NCI-H1105 treated with DMSO at 0.1 percent for 48 hours (cell line): ENCODE measurements around the gene WLS.
"Not testable (repeated sequence)": the region's sequence is repeated elsewhere in the genome, so short reads cannot be mapped to it uniquely, and the experiment has no call there.

ENCODE experiments used
- DNase-seq: peaks from one replicate; lab custom pipeline; 2025; lab: John Stamatoyannopoulos, UW

Gene WLS

GRCh38 chr1:68198752-68199151 is 33.6 kb downstream of the WLS start:
- DNase-seq = no peak

DNA sequence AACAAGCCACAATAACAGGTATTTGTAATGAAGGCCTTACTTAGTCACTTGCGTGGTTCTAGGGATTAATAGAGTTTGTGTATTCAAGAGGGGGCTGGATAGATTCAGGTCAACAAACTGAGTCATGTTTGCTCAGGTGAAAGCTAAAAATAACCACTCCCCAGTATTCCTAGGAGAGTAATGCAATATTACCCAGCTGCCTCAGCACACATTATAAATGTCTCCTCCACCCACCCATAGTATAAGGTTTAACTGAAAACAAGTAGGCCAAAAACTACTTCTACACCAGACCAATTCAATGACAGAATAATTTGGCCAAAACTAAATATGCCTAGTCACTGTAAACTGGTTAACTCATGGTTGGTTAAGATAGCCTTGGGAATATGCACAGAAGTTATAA is 34.4 kb downstream of the WLS start:
- DNase-seq = peak; percentile 75

DNA sequence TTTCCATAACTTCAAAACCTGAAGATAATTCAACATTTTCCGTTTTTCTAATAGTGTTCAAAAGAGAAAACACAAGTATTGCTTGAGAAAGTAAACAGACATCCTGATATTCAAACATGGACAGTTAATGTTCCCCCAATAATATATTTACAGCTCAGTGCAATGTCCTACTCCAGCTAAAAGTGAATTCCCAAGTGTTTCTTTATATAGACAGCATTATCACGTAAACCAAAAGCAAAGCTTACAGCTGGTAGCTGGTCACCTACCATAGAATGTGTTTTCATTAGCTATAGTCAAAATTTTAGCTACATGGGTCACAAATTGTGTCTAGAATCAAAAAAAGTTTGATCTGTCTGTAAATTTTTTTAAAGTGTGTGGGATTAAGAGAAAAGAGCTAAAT is 34.9 kb downstream of the WLS start:
- peak; percentile 44 for DNase-seq

- DNase-seq = no peak
Measured at GRCh38 chr1:68196676-68197075, 35.6 kb downstream of the WLS start.

DNA sequence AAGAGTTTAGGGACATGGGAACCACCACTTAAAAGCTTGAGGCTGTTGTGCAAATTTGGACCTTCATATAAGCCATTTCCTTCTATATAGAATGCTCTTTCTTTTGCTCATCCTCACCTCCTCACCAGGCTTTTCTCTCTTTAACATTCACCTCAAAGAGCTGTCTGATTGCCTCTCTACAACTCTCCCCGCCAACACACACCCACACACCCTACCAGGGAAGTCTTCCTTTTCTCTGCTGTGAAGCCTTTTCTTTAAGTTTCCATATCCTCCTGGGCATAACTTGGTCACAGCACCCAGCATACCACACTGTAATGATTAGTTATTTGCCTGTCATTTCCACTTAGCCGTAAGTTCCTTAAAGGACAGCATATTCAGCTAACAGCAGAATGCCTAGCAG is 40.6 kb downstream of the WLS start:
- no peak for DNase-seq

- no peak for DNase-seq
Measured at GRCh38 chr1:68188644-68189340, 43.5 kb downstream of the WLS start.

GRCh38 chr1:68188060-68188538 is 44.2 kb downstream of the WLS start:
- no peak for DNase-seq

- DNase-seq = no peak
Measured at GRCh38 chr1:68185743-68186142, 46.6 kb downstream of the WLS start.

DNA sequence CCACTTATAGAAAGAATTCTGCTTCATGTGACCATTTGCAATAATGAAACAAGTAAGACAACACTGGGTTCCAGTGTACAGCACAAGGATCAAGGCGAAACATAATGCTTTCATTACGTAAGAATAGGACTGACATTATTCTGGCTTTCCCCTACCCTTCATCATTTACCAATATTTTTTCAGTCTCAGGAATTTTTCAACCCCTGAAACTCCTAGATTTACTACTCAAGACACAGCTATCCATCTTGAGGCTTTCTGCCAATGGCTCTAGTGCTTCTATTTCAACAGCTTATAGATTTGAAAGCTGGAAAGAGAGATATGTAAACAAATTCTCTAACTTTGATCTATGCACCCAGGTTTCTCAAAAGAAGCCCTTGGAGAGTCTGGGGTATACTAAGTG is 48.4 kb downstream of the WLS start:
- no peak for DNase-seq

DNA sequence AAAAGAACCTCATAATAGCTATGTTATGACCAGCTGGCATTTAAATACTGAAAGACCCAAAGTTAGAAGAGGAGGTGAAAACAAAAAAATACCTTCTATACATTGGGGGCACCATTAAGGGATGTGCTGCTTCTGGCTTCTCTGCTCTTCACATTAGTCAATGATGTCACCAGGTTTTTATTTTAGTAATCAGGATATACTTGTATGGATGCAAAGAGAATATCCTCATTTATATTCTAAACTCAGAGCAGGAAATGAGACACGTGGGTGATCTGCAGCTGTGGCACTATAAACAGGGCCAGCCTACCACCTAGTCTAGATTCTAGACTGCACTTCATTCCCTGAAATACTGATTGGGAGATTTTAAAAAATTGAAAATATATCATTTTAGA is 51.2 kb downstream of the WLS start:
- no peak for DNase-seq

DNA sequence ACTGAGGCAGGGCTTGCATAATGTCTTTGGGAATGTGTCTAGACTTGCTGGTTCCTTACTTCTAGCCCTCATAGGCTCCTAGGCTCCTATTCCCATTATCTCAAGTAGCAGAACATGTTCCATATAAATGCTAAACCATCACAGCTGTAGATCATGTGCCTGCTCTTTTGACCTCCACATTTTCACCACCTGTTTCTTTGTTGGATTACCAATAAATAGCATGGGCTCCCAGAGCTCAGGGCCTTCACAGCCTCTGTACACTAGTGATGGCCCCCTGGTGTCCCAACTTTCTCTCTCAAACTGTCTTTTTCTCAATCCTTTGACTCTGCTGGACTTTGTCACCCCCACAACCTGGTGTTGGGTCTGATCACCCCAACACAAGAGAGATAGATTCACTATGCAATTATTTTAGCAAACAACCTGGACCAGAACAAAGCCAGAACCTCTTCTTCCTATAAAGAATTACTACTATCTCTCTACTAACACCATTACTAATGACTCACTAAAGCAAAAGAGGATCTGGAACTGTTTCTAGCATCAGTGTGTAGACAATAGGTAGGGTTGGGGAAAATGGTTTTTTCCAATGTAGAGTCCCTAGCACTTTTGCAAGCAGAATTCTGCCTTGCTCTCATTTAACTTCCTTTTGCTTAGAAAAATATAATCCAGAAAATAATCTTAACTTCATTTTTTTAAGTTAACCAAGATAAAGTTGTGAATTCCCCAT is 51.7 kb downstream of the WLS start:
- DNase-seq = no peak

- DNase-seq = no peak
Measured at GRCh38 chr1:68178821-68179490, 53.4 kb downstream of the WLS start.

GRCh38 chr1:68175621-68176398 is 56.5 kb downstream of the WLS start:
- DNase-seq = peak; percentile 97

- no peak for DNase-seq
Measured at GRCh38 chr1:68174738-68175113, 57.6 kb downstream of the WLS start.

DNA sequence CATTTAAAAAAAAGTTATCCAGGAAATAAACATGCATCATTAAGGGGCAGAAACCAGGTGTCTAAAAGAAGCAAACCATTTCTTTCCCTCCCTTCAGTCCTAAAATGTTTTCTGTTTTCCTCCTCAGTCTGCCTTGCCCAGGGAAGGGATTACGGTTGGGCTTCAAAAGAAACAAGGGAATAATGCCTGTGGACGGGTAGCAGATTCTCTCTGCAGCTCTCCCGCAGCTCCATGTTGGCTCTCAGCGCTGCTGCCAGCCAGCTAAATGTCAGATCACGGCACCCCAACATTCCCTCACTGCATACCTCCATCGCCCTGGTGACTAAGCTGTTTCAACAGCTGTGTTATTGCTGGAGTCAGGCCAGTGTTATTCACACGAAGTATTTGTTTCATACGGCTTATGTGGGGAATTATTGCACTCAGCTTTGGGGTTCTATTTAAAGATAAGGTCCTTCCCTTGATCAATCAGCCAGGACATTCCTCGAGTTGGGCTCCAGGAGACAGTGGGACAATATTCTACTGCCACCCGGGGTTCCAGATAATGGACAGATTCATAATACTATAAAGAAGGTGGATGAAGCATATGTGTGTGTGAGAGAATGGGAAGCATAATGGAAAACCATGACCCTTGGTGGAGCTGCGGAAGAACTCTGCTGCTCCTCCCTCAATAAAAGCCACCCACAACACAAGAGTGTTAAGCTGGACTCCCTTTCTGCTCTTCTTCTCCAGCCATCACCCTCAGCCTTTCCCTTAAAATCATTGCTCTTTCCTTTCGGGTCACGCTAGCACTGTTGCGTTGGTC is 58.2 kb downstream of the WLS start:
- peak; percentile 54 for DNase-seq

GRCh38 chr1:68173283-68173935 is 58.9 kb downstream of the WLS start:
- DNase-seq = peak; percentile 80

GRCh38 chr1:68171795-68172194 is 60.5 kb downstream of the WLS start:
- DNase-seq = not testable (repeated sequence)

DNA sequence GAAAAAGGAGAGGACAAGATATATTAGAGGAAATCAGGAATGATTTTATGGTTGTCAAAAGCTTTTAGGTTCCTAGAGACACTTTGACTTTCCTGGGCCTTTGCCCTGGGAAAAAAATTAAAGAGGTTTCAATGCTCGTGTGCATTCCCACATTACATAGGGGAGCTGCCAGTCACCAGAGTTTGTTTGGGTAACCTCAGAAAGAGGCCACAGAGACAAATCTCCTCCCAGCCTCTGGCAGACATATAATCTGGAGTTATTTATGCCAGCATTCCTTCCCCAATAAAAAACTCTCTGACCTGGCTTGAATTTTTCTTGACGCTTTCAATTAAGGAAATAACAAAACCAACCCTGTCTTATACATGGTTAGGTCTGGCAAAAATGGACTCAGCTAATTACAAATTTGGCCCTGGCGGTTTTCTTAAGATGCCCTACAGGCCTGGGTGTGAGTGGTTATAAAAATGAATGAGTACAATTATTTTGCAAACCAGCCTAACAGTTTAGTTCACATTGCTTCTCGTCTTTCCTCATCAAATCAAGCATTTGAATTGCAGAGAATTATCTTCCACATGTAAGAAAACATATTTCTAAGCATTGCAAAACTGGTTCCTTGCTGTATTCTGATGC is 63.7 kb downstream of the WLS start:
- no peak for DNase-seq

GRCh38 chr1:68167211-68167610 is 65.1 kb downstream of the WLS start:
- DNase-seq = no peak

DNA sequence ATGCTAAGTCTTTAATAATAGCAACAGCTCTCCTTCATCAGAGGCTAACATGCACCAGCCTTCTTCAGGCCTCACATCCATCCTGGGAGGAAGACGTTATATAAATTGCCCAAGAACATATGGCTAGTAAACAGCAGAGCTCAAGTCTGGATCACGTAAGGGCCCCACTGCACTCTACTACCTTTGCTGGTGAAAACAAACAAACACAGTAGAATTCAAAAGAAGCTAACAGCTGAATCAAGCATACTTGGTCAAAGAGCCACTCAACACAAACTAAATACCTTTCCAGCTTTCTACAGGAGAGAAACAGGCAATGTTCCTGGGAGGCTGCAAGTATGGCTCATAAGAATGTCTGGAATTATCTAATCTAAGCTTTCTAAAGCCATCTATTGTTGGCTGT is 66.0 kb downstream of the WLS start:
- no peak for DNase-seq

- DNase-seq = no peak
Measured at GRCh38 chr1:68165665-68166064, 66.7 kb downstream of the WLS start.
